Measurements from ENCODE around the gene AGPAT3. TPM values are rescaled to one million over a fixed set of nuclear protein-coding genes. Genes with fewer than 3 reads are reported as not detected.

Gene AGPAT3
- total RNA-seq, 1 experiment from 2014 or later = 13.0 TPM

DNA sequence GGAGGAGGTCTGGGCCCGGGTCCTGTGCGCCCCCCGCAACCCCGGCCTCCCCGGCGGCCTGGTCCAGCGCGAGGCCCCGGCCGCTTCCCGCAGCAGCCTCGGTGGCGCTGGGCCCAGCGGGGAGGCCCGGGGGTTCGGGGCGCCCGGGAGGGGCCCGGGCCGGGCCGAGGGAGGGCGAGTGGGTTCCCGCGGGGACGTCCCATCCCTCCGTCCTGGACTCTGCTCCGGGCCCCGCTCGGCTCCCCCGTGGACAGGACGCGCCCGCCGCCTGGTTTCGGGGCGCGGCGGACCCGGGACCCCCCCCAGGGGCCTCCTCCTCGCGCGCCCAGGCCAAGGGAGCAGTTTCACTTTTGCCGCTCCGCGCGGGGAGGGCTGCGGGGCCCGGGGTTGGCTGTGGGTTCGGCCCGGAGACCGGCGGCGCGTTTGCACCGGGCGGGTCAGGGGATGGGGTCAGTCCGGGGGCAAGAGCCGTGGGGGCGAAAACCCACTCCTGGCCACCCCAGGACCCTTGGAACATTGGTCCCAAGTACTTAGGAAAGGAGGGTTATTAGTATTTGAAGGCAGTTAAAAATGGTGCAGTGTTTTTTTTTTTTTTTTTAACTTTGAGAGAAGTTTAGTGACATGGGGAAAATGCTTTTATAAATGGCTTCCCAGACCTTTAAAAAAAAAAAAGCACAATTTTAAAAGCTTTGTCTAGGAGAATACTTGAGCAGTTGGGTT, 677 bp downstream of the AGPAT3 start:
- no peak overlapping the region for H2AFZ ChIP-seq (ENCODE audit: low read length)
- H3K23ac ChIP-seq (ENCODE audit: insufficient read length, low read depth, low read length) = no peak overlapping the region
- WGBS (ENCODE audit: extremely low coverage, insufficient read length, low lambda C conversion rate) = no CpG with 5 or more reads among the region's 59 CpGs
- H3K4me1 ChIP-seq (ENCODE audit: insufficient read depth, low read length) = no peaks in the 10 kb centered on the region; the same call in 1 of the 2 replicates
- no peak for DNase-seq
- no peak overlapping the region for H4K91ac ChIP-seq (ENCODE audit: insufficient read length, low read depth, low read length)
- peak overlapping the region; percentile 59 to 70; a peak in 4 of 5 replicates for H3K4me3 Mint-ChIP-seq
- no peak overlapping the region for H2AK5ac ChIP-seq (ENCODE audit: insufficient read length, low read length)
- 0 out of 7 replicates have a peak, but pooled peaks cover 0 to 2% (median 2%) of the 10 kb centered on the region in 3 experiments for H3K36me3 Mint-ChIP-seq (ENCODE audit: insufficient read depth in 1 of 3, low read depth in 3 of 3)
- no peak overlapping the region for H3K4ac ChIP-seq (ENCODE audit: low read depth, low read length)
- H3K9me3 Mint-ChIP-seq = no peaks in the 10 kb centered on the region
- H3K14ac ChIP-seq (ENCODE audit: insufficient read depth, low read length) = no peak overlapping the region
- H4K5ac ChIP-seq (ENCODE audit: insufficient read length, low read depth, low read length) = no peak overlapping the region
- no peak overlapping the region for H2BK5ac ChIP-seq (ENCODE audit: insufficient read length, low read length)
- peaks cover 23% of the 10 kb centered on the region for H3K27me3 Mint-ChIP-seq (ENCODE audit: low read depth)
- no peak overlapping the region for H2BK120ac ChIP-seq (ENCODE audit: low read depth, low read length, poor library complexity, severe bottlenecking)
- no peaks in the 10 kb centered on the region for H3K9me3 ChIP-seq (ENCODE audit: control insufficient read depth, low read depth, low read length)
- H3K27me3 ChIP-seq (ENCODE audit: insufficient read depth, low read length) = no peaks in the 10 kb centered on the region
- H4K20me1 ChIP-seq (ENCODE audit: control insufficient read depth, insufficient read depth, insufficient read length) = no peaks in the 10 kb centered on the region
- no peaks in the 10 kb centered on the region for H3K79me1 ChIP-seq (ENCODE audit: insufficient read depth, low read depth, low read length, poor library complexity, severe bottlenecking)
- peak overlapping the region; percentile 40 for H3K4me2 ChIP-seq (ENCODE audit: insufficient read depth, insufficient read length, low read length)
- no peaks in the 10 kb centered on the region for H3K23me2 ChIP-seq (ENCODE audit: insufficient read length, low read depth, low read length, poor library complexity, severe bottlenecking)
- no peak overlapping the region for H3T11ph ChIP-seq (ENCODE audit: low read length)
- no peak overlapping the region for H3K27ac ChIP-seq (ENCODE audit: insufficient read length, low read depth, low read length)
- H3K56ac ChIP-seq (ENCODE audit: insufficient read length, low read depth, low read length) = no peak overlapping the region
- no peak overlapping the region for H3K27ac Mint-ChIP-seq
- H4K8ac ChIP-seq (replicated peaks; ENCODE audit: insufficient read length, low read depth, low read length) = no peak overlapping the region
- no peak overlapping the region for H2BK12ac ChIP-seq (ENCODE audit: insufficient read length, low read depth, low read length)
- TF ChIP-seq, protein P1, sequence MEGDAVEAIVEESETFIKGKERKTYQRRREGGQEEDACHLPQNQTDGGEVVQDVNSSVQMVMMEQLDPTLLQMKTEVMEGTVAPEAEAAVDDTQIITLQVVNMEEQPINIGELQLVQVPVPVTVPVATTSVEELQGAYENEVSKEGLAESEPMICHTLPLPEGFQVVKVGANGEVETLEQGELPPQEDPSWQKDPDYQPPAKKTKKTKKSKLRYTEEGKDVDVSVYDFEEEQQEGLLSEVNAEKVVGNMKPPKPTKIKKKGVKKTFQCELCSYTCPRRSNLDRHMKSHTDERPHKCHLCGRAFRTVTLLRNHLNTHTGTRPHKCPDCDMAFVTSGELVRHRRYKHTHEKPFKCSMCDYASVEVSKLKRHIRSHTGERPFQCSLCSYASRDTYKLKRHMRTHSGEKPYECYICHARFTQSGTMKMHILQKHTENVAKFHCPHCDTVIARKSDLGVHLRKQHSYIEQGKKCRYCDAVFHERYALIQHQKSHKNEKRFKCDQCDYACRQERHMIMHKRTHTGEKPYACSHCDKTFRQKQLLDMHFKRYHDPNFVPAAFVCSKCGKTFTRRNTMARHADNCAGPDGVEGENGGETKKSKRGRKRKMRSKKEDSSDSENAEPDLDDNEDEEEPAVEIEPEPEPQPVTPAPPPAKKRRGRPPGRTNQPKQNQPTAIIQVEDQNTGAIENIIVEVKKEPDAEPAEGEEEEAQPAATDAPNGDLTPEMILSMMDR (conservative IDR thresholded peaks at IDR 0.05) = no peak
- H3K79me2 ChIP-seq (ENCODE audit: insufficient read depth, low read length) = no peaks in the 10 kb centered on the region
- no peak overlapping the region for H3K18ac ChIP-seq (ENCODE audit: insufficient read length, low read depth, low read length)
- no peak overlapping the region for H2BK15ac ChIP-seq (ENCODE audit: low read depth, low read length)
- H3K4me1 Mint-ChIP-seq = peaks cover 11 to 12% of the 10 kb centered on the region in 2 experiments
- no peak overlapping the region for H2BK20ac ChIP-seq (ENCODE audit: low read depth, low read length, poor library complexity, severe bottlenecking)
- H3K9ac ChIP-seq (ENCODE audit: extremely low read depth, insufficient read length, low read length) = no peak overlapping the region
